HG03521 (cell line): ENCODE results near the gene DDIT3.
"Not testable (repeated sequence)": the region's sequence is repeated elsewhere in the genome, so short reads cannot be mapped to it uniquely, and the experiment has no call there.

ENCODE experiments used
- ATAC-seq: cut with Tn5 transposase; IDR thresholded peaks from one replicate; pipeline ENCODE4 v1.9.1; 2021; ENCODE audit warnings: mild to moderate bottlenecking, moderate library complexity; ENCODE audit not compliant: unreplicated experiment

Gene DDIT3

DNA sequence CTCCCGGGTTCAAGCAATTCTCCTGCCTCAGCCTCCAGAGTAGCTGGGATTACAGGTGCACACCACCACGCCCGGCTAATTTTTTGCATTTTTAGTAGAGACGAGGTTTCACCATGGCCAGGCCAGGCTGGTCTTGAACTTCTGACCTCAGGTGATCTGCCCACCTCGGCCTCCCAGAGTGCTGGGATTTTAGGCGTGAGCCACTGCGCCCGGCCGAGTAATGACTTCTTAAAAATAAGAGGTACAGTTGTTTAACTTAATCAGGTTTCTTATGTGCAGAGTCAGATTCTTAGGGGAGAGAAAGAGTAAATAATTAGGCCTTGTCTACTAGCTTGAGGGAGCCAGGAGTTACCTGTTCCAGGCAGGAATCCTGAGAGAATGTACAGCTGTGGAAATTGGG lies 6.1 kb downstream of the DDIT3 start:
- not testable (repeated sequence) for ATAC-seq

DNA sequence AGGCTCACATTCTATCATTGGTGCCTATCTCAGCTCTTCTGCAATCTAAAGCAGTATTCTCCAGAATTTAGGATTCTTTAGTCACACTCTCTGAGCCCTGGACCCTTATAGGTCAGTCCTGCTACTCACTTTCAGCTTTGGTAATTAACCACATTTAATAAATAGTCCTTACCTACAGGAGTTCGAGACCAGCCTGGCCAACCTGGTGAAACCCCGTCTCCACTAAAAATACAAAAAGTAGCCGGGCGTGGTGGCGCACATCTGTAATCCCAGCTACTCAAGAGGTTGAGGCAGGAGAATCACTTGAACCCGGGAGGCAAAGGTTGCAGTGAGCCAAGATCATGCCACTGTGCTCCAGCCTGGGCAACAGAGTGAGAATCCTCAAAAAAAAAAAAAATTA lies 6.6 kb downstream of the DDIT3 start:
- not testable (repeated sequence) for ATAC-seq

DNA sequence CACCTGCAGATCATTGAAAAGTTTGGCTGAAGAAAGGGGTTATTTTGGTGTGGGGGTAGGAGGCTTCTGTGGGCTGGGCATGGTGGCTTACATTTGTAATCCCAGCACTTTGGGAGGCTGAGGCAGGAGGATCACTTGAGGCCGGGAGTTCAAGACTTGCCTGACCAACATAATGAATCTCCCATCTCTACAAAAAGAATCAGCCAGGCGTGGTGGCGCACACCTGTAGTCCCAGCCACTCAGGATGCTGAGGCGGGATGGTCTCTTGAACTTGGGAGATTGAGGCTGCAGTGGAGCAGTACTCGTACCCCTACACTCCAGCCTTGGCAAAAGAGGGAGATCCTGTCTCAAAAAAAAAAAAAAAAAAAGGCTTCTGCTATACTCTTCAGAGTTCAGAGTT lies 7.0 kb downstream of the DDIT3 start:
- no peak for ATAC-seq

DNA sequence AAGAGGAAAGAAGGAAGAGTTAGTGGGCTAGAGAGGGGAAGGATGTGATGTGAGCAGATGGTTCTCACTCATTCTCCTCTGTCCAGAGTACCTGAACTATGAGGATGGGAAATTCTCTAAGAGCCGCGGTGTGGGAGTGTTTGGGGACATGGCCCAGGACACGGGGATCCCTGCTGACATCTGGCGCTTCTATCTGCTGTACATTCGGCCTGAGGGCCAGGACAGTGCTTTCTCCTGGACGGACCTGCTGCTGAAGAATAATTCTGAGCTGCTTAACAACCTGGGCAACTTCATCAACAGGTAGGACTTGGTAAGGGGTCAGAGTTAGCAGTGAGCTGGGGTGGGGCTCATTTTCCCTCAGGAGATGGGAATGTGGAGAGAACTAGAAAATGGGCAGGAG lies 7.6 kb downstream of the DDIT3 start:
- ATAC-seq, result no peak

DNA sequence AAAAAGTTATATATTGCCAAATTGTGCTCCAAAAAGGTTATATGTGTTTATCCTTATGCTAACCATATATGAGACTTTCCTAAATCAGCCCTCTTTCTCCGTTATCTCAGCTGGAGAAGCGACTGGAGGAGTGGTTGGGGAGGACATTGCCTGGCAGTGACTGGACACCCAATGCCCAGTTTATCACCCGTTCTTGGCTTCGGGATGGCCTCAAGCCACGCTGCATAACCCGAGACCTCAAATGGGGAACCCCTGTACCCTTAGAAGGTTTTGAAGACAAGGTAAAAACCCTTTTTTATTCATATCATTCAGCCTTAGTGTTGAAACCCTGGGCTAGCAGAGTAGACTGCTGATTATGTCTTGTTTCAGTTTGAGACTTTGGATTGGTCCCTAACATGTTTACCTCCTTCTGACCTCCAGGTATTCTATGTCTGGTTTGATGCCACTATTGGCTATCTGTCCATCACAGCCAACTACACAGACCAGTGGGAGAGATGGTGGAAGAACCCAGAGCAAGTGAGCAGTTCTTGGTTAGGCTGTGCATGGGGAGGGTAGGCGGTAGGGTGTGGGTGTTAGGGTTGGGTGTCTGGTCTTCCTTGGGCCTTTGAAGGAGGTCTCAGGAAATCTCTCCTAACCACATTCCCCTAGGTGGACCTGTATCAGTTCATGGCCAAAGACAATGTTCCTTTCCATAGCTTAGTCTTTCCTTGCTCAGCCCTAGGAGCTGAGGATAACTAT lies 8.6 kb downstream of the DDIT3 start:
- ATAC-seq, result no peak

DNA sequence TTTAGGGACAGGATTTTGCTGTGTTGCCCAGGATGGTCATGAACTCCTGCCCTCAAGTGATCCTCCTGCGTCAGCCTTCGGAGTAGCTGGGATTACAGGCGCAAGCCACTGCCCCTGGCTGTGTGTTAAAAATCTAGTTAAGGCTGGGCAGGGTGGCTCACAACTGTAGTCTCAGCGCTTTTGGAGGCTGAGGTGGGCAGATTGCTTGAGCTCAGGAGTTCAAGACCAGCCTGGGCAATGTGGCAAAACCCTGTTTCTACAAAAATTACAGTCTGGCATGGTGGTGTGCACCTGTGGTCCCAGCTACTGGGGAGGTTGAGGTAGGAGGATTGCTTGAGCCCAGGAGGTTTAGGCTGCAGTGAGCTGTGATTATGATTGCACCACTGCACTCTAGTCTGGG lies 9.2 kb downstream of the DDIT3 start:
- ATAC-seq, result no peak

DNA sequence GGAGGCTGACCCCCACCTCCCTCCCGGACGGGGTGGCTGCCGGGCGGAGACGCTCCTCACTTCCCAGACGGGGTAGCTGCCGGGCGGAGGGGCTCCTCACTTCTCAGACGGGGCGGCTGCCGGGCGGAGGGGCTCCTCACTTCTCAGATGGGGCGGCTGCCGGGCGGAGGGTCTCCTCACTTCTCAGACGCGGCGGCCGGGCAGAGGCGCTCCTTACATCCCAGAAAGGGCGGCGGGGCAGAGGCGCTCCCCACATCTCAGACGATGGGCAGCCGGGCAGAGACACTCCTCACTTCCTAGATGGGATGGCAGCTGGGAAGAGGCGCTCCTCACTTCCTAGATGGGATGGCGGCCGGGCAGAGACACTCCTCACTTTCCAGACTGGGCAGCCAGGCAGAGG lies 12.5 kb downstream of the DDIT3 start:
- ATAC-seq, result not testable (repeated sequence)

DNA sequence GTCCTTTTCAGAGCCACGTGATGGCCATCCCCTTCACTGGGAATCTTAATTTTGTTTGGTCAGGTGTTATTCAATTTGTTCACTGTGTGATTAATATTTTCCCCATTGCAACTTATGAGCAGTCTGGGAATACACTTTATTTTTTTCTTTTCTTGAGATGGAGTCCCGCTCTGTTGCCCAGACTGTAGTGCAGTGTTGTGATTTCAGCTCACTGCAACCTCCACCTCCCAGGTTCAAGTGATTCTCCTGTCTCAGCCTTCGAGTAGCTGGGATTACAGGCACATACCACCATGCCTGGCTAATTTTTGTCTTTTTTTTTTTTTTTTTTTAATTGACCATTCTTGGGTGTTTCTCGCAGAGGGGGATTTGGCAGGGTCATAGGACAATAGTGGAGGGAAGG lies 13.8 kb downstream of the DDIT3 start:
- not testable (repeated sequence) for ATAC-seq

DNA sequence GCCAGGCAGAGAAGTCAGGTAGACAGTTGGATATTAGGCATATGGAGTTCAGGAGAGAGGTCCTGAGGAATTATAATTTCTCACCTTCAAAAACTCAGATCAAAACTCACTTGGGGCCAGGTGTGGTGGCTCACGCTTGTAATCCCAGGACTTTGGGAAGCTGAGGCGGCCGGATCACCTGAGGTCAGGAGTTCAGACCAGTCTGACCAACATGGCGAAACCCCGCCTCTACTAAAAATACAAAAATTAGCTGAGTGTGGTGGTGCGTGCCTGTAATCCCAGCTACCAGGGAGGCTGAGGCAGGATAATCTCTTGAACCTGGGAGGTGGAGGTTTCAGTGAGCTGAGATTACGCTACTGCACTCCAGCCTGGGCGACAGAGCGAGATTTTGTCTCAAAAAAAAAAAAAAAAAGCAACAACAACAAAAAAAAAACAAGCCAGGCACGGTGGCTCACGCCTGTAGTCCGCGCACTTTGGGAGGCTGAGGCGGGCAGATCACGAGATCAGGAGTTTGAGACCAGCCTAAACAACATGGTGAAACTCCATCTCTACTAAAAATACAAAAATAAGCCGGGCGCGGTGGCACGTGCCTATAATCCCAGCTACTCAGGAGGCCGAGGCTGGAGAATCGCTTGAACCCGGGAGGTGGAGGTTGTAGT lies 17.9 kb downstream of the DDIT3 start:
- ATAC-seq, result not testable (repeated sequence)

DNA sequence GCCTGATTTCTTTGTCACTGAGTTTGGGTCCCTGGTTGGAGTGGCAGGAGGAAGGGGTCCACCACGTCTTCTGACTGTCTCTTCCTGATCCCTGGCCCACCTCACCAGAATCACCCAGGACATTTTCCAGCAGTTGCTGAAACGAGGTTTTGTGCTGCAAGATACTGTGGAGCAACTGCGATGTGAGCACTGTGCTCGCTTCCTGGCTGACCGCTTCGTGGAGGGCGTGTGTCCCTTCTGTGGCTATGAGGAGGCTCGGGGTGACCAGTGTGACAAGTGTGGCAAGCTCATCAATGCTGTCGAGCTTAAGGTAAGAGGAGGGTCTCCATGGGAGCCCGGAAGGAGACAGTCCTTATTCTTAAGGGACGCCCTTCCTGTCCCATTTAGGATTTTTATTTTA lies 20.1 kb downstream of the DDIT3 start:
- ATAC-seq, result no peak

DNA sequence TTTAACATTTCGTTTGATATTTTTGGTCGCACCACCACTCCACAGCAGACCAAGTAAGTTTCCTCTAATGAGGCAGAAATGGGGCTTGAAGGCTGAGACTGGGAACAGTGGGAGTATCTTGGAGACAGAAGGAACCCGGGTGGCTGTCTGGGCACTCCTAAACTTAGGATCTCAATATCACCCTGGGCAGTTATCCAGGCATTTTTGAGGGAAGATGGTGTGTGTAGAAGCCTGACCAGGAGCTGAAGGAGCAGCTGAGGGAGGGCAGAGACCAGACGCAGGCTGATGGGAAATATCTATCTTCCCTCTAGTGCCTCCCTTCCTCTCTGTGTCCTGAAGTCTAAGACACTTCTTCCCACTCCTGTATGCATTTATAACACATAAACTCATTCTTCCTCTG lies 21.7 kb downstream of the DDIT3 start:
- no peak for ATAC-seq

DNA sequence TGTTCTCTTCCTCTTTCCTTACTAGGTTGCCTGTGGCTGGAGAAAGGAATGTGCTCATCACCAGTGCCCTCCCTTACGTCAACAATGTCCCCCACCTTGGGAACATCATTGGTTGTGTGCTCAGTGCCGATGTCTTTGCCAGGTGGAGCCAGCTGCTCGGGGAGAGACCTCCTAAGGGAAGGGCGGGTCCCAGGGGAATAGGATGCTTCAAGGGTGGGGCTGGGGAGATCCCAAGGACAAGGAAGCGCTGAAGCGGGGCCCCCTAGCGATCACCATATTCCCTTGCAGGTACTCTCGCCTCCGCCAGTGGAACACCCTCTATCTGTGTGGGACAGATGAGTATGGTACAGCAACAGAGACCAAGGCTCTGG lies 22.2 kb downstream of the DDIT3 start:
- no peak for ATAC-seq

DNA sequence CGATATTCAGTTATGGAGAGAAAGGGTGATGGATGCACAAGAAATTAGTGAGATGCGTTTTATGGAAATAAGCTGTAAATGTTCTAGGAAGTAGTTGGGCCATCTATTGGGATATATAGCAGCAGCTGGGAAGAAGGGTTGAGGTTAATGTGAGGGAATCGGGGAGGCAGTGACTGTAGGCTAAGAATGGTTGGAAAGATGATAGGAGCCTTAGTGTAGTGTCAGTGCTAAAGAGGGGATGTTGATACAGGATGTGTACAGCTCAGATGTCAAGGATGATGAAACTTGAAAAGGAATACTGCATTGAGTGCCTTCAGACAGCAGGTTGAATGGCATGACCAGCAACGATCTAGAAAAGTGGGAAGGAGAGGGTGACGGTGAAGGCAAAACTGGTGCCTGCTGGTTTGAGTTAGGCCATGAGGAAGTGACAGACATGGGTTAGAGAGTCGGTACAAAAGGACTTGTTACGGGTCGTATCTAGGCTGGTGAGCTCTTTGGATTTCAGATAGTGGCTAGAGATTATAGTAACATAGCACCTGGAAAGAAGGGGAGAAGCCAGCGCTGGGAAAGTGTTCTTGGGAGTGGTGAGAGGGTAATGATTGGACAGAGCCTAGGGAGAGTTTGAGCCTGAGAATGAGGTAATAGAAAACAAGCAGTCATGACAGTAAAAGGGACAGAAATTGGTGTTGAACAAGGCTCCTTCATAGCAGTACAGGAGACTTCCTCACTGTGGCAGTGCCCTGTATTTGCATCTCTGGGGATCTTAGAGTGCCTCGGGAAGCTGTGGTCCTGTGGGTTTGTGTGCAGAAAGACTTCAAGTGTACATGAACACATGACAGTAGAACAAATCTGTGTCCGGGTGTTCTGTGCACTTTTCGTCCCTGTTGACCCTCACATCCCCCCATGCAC lies 22.8 kb downstream of the DDIT3 start:
- no peak for ATAC-seq

DNA sequence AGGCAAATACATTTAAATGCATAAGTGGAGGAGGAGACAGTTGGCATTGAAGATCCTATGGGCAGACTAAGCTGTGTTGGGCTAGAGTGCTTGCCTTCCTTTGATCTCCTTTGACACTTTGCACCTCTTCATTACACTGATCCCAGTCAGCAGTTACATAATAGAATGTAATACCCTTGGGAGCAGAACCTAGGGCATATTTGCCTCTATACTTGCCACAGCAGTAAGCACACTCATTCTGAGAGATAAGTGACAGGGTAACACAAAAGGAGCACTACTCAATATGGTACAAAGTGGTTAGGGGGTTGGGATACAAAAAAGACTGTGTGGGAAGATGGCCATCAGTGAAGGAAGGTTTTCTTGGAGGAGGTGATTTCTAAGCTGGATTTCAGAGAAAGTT lies 23.5 kb downstream of the DDIT3 start:
- no peak for ATAC-seq

DNA sequence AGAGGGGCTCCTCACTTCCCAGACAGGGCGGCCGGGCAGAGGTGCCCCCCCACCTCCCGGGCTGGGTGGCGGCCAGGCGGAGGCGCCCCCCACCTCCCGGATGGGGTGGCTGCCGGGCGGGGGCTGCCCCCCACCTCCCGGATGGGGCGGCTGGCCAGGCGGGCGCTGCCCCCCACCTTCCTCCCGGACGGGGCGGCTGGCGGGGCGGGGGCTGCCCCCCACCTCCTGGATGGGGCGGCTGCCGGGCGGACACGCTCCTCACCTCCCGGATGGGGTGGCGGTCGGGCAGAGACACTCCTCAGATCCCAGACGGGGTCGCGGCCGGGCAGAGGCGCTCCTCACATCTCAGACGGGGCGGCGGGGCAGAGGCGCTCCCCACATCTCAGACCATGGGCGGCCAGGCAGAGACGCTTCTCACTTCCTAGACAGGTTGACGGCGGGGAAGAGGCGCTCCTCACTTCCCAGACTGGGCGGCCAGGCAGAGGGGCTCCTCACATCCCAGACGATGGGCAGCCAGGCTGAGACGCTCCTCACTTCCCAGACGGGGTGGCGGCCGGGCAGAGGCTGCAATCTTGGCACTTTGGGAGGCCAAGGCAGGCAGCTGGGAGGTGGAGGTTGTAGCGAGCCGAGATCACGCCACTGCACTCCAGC lies 25.1 kb downstream of the DDIT3 start:
- ATAC-seq, result not testable (repeated sequence)

DNA sequence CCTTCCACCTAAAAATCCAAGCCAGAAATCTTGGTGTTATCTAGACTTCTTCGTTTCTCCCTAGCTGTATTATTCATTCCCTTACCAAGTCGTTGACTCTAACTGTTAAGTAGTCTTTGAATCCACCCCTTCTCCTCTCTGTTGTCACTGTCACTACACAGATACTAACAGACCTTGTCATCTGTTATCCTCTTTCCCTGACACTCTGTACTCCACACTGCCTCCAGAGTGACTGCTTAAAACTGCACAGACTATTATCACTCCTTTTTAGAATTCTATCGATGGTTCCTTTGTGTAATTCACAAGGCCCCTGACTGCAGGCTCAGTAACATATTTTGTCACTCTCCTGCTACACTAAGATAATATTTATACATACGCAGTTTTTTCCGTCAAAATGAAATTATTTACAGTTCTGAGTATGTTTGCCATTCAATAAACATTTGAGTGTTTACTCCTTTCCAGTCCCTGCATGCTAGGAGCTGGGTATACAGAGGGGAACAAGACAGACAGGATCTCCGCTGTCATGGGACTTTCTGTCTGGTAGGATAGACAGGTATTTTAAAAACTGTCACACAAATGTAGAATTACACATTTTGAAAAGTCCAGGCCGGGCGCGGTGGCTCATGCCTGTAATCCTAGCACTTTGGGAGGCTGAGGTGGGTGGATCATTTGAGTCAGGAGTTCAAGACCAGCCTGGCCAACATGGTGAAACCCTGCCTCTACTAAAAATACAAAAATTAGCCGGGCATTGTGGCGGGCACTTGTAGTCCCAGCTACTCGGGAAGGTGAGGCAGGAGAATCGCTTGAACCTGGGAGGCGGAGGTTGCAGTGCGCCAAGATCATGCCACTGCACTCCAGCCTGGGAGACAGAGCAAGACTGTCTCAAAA lies 28.7 kb downstream of the DDIT3 start:
- no peak for ATAC-seq

DNA sequence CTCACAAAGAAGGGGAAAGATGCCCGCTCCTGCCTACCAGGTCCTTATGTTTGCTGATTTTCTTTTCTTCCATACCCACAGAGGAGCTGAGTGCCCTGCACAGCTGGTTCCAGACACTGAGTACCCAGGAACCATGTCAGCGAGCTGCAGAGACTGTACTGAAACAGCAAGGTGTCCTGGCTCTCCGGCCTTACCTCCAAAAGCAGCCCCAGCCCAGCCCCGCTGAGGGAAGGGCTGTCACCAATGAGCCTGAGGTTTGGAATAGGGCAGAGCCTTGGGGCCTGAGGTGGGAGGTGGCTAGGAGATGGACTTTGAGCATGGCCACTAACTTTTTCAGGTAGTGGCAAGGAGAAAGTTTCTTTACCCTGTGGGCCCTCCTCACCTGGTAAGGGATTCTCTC lies 30.2 kb downstream of the DDIT3 start:
- no peak for ATAC-seq

DNA sequence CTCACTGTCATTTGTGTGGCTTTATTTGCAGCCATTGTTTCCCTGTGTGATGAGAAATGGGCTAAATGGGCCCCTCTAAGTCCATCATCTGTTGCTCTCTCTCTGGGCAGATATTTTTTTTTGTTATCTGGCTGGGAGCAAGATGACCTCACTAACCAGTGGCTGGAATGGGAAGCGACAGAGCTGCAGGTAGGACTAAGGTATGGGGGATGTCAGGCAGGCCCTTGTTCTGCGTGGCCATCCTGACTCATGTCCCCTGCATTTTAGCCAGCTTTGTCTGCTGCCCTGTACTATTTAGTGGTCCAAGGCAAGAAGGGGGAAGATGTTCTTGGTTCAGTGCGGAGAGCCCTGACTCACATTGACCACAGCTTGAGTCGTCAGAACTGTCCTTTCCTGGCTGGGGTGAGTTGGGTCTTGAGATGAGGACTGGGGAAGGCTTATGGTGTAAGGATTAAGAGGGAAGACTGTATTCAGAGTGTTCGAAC lies 31.1 kb downstream of the DDIT3 start:
- ATAC-seq, result no peak

DNA sequence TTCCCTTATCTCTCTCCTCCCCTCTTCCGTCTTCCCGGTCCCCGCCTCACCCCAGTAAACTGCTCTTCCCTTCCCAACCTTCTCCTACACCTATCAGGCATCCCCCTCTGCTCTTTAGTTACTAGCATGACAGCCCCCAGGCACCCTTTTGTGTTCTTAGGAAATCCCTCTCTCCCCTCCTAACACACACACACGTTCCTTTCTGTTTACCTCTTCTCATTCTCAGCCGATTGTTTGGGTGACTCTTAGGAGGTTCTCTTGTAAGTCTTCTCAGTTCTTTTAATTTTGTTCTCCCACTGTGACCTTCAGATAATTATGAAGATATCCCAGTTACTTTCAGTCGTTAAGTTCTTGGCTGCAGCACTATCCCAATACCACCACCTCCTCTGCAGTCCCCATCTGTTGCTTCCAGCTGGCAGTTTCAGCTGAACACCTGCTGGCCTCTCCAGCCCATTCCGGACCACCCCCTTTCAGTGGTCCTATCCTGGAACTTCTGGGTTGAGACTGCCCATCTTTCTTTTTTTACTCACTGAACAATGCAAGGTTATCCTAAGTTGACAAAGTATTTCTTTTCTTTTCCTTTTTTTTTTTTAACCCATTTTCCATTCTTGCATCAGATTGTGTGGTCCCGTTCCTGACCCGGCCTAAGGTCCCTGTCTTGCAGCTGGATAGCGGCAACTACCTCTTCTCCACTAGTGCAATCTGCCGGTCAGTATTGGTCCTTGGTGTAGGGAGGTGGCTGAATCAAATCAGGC lies 31.7 kb downstream of the DDIT3 start:
- no peak for ATAC-seq
